ENCODE measurements around the gene CCDC116. TPM values are rescaled to one million over a fixed set of nuclear protein-coding genes. Genes with fewer than 3 reads are reported as not detected.

Gene CCDC116
- total and polyA plus RNA-seq, 2 experiments from 2014 or later: 0.14 TPM; not detected in 1

GRCh38 chr22:21651521-21652009, 19.0 kb downstream of the CCDC116 start (continued):
- no peak for TF ChIP-seq ZNF462 (CRISPR knock-in tag; IDR thresholded peaks at IDR 0.05)
- TF ChIP-seq STAT1 (IDR thresholded peaks at IDR 0.05; ENCODE audit: unreplicated experiment): no peak
- no peak for TF ChIP-seq CREB1 (CRISPR knock-in tag; IDR thresholded peaks at IDR 0.05; ENCODE audit: low read depth)
- TF ChIP-seq EZH2 (IDR thresholded peaks at IDR 0.05; ENCODE audit: low read depth, unreplicated experiment): no peak
- TF ChIP-seq, protein P1, sequence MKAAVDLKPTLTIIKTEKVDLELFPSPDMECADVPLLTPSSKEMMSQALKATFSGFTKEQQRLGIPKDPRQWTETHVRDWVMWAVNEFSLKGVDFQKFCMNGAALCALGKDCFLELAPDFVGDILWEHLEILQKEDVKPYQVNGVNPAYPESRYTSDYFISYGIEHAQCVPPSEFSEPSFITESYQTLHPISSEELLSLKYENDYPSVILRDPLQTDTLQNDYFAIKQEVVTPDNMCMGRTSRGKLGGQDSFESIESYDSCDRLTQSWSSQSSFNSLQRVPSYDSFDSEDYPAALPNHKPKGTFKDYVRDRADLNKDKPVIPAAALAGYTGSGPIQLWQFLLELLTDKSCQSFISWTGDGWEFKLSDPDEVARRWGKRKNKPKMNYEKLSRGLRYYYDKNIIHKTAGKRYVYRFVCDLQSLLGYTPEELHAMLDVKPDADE (IDR thresholded peaks at IDR 0.05): no peak
- no peak for TF ChIP-seq ZNF114 (CRISPR knock-in tag; IDR thresholded peaks at IDR 0.05)
- TF ChIP-seq POLR2AphosphoS5 (IDR thresholded peaks at IDR 0.05; ENCODE audit: low read depth): no peak; the same call in 1 of the 2 replicates
- TF ChIP-seq CTCF (conservative IDR thresholded peaks at IDR 0.05; ENCODE audit: low read depth in 2 of 2): no peak
- no peak for TF ChIP-seq EZH2phosphoT487 (IDR thresholded peaks at IDR 0.05; ENCODE audit: unreplicated experiment)

Measured in GM23338 (cell line).